Neural progenitor cell (in vitro differentiated cells): ENCODE results near the gene SCYL2. TPM values are rescaled to one million over a fixed set of nuclear protein-coding genes. Genes with fewer than 3 reads are reported as not detected.
"Not testable (repeated sequence)": the region's sequence is repeated elsewhere in the genome, so short reads cannot be mapped to it uniquely, and the experiment has no call there.

Experiments used
- DNase-seq: peaks from one replicate; pipeline ENCODE4 v3.0.0-alpha.2; 2016; ENCODE audit warnings: low spot score
- H2AFZ ChIP-seq: fragments of 200-600 bp; sonication (generic); replicated peaks from 2 replicates; pipeline ENCODE4 v1.6.1; 2016; ENCODE audit warnings: antibody characterized with exemption
- H3F3A ChIP-seq: fragments of 200-600 bp; sonication (generic); 2 replicates; pipeline ENCODE4 v1.6.1; 2016; ENCODE audit warnings: antibody characterized with exemption, low read depth
- H3K27ac ChIP-seq: fragments of 200-600 bp; sonication (generic); 2 replicates; pipeline ENCODE4 v1.5.1; 2016; ENCODE audit warnings: mild to moderate bottlenecking
- H3K27me3 ChIP-seq: fragments of 200-600 bp; sonication (generic); 2 replicates; pipeline ENCODE4 v1.6.1; 2016; ENCODE audit warnings: mild to moderate bottlenecking, moderate library complexity
- H3K36me3 ChIP-seq: fragments of 200-600 bp; sonication (generic); 2 replicates; pipeline ENCODE4 v1.5.1; 2016
- H3K4me1 ChIP-seq: fragments of 200-600 bp; sonication (generic); 2 replicates; pipeline ENCODE4 v1.6.1; 2016; ENCODE audit warnings: mixed run types
- H3K4me2 ChIP-seq: fragments of 200-600 bp; sonication (generic); 2 replicates; pipeline ENCODE4 v1.6.1; 2016
- H3K4me3 ChIP-seq: fragments of 200-600 bp; sonication (generic); 2 replicates; pipeline ENCODE4 v1.5.1; 2016
- H3K79me2 ChIP-seq: fragments of 200-600 bp; sonication (generic); 2 replicates; pipeline ENCODE4 v1.6.1; 2016; ENCODE audit warnings: low read depth
- H3K9ac ChIP-seq: fragments of 200-600 bp; sonication (generic); 2 replicates; pipeline ENCODE4 v1.6.1; 2016
- H3K9me3 ChIP-seq: fragments of 200-600 bp; sonication (generic); 2 replicates; pipeline ENCODE4 v1.5.1; 2016; ENCODE audit warnings: low read depth
- H4K20me1 ChIP-seq: fragments of 200-600 bp; sonication (generic); 2 replicates; pipeline ENCODE4 v1.6.1; 2016; ENCODE audit warnings: low read depth
- H3K27ac Mint-ChIP-seq: 3 replicates; pipeline ENCODE4 v1.8.0; 2021; ENCODE audit warnings: mixed read lengths
- H3K27me3 Mint-ChIP-seq: 2 replicates; pipeline ENCODE4 v1.8.0; 2022; ENCODE audit warnings: low read depth, mild to moderate bottlenecking, inconsistent platforms, moderate library complexity, mixed read lengths; ENCODE audit not compliant: insufficient read depth
- H3K36me3 Mint-ChIP-seq: 3 replicates; pipeline ENCODE4 v1.8.0; 2021; ENCODE audit warnings: mixed read lengths
- H3K4me1 Mint-ChIP-seq: 3 replicates; pipeline ENCODE4 v1.8.0; 2021; ENCODE audit warnings: mixed read lengths
- H3K4me3 Mint-ChIP-seq: 3 replicates; pipeline ENCODE4 v1.8.0; 2021; ENCODE audit warnings: mild to moderate bottlenecking, moderate library complexity, mixed read lengths
- H3K9me3 Mint-ChIP-seq: 3 replicates; pipeline ENCODE4 v1.8.0; 2020; ENCODE audit warnings: mixed read lengths
- EZH2 ChIP-seq: fragments of 200-600 bp; sonication (generic); IDR thresholded peaks from 2 replicates; pipeline ENCODE4 v1.6.1; 2017; ENCODE audit warnings: antibody characterized with exemption, mild to moderate bottlenecking, moderate library complexity
- EZH2phosphoT487 ChIP-seq: fragments of 200-600 bp; sonication (generic); IDR thresholded peaks from 2 replicates; pipeline ENCODE4 v1.6.1; 2017; ENCODE audit warnings: antibody characterized with exemption
- total RNA-seq: library from RNA; depleted of rRNA; stranded (reverse); fragments of >200 nt; gene quantifications from 2 replicates; pipeline ENCODE4 v1.2.3, GENCODE V29; 2015; ENCODE audit warnings: low replicate concordance
- TF ChIP-seq, protein P1 (sequence below): fragments of 200-600 bp; sonication (generic); IDR thresholded peaks from 2 replicates; pipeline ENCODE4 v1.5.1; 2017; ENCODE audit warnings: antibody characterized with exemption, mild to moderate bottlenecking

Gene SCYL2
- total RNA-seq, 1 donor from 2014 or later: 151 TPM

- Histone ChIP-seq H3K27ac (no peak overlapping the region), H3K4me2 (no peak overlapping the region), H3K4me3 (no peak overlapping the region), H3K4me1 (no peaks in the 10 kb centered on the region), H3K79me2 (no peaks in the 10 kb centered on the region), H3K9ac (no peak overlapping the region), H4K20me1 (no peaks in the 10 kb centered on the region), H2AFZ (no peak overlapping the region), H3K36me3 (peaks cover 7% of the 10 kb centered on the region), H3F3A (no peaks in the 10 kb centered on the region), H3K27me3 (no peaks in the 10 kb centered on the region), H3K9me3 (no peaks in the 10 kb centered on the region)
- Mint-ChIP-seq H3K4me3 (no peak overlapping the region), H3K4me1 (no peaks in the 10 kb centered on the region), H3K27me3 (no peaks in the 10 kb centered on the region), H3K36me3 (peaks cover 4% of the 10 kb centered on the region), H3K27ac (no peak overlapping the region), H3K9me3 (no peaks in the 10 kb centered on the region)
- TF ChIP-seq, protein P1, sequence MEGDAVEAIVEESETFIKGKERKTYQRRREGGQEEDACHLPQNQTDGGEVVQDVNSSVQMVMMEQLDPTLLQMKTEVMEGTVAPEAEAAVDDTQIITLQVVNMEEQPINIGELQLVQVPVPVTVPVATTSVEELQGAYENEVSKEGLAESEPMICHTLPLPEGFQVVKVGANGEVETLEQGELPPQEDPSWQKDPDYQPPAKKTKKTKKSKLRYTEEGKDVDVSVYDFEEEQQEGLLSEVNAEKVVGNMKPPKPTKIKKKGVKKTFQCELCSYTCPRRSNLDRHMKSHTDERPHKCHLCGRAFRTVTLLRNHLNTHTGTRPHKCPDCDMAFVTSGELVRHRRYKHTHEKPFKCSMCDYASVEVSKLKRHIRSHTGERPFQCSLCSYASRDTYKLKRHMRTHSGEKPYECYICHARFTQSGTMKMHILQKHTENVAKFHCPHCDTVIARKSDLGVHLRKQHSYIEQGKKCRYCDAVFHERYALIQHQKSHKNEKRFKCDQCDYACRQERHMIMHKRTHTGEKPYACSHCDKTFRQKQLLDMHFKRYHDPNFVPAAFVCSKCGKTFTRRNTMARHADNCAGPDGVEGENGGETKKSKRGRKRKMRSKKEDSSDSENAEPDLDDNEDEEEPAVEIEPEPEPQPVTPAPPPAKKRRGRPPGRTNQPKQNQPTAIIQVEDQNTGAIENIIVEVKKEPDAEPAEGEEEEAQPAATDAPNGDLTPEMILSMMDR: no peak
- TF ChIP-seq EZH2 (no peak), EZH2phosphoT487 (no peak)
- DNase-seq: no peak
Observed at GRCh38 chr12:100225491-100225890, 41.5 kb upstream of the SCYL2 start.

- no peaks in the 10 kb centered on the region for H3K4me1 ChIP-seq
Observed at GRCh38 chr12:100229036-100229635, 37.8 kb upstream of the SCYL2 start.

GRCh38 chr12:100229876-100230275, 37.1 kb upstream of the SCYL2 start:
- no peak overlapping the region for H3K9ac ChIP-seq
- H3K4me2 ChIP-seq: no peak overlapping the region
- TF ChIP-seq, protein P1: no peak
- TF ChIP-seq EZH2phosphoT487 (no peak), EZH2 (no peak)
- no peaks in the 10 kb centered on the region for H3K27me3 ChIP-seq
- H3K4me1 Mint-ChIP-seq: peaks cover 3% of the 10 kb centered on the region
- no peaks in the 10 kb centered on the region for H3K9me3 Mint-ChIP-seq
- H3K79me2 ChIP-seq: no peaks in the 10 kb centered on the region
- H3F3A ChIP-seq: no peaks in the 10 kb centered on the region
- no peaks in the 10 kb centered on the region for H3K9me3 ChIP-seq
- H3K4me3 ChIP-seq: no peak overlapping the region
- H3K36me3 Mint-ChIP-seq: no peaks in the 10 kb centered on the region
- H2AFZ ChIP-seq: no peak overlapping the region
- no peak overlapping the region for H3K4me3 Mint-ChIP-seq
- no peaks in the 10 kb centered on the region for H3K36me3 ChIP-seq
- DNase-seq: no peak
- no peak overlapping the region for H3K27ac ChIP-seq
- no peaks in the 10 kb centered on the region for H3K4me1 ChIP-seq
- H4K20me1 ChIP-seq: no peaks in the 10 kb centered on the region
- H3K27ac Mint-ChIP-seq: no peak overlapping the region
- H3K27me3 Mint-ChIP-seq: no peaks in the 10 kb centered on the region

More at GRCh38 chr12:100229036-100229635, 37.8 kb upstream of the SCYL2 start:
- Mint-ChIP-seq H3K4me3 (no peak overlapping the region), H3K9me3 (no peaks in the 10 kb centered on the region), H3K4me1 (peaks cover under 1% of the 10 kb centered on the region), H3K27me3 (no peaks in the 10 kb centered on the region), H3K27ac (no peak overlapping the region), H3K36me3 (no peaks in the 10 kb centered on the region)
- H2AFZ ChIP-seq: no peak overlapping the region
- H3K79me2 ChIP-seq: no peaks in the 10 kb centered on the region
- H3K9me3 ChIP-seq: no peaks in the 10 kb centered on the region
- no peak for DNase-seq
- no peak overlapping the region for H3K4me2 ChIP-seq
- peaks cover under 1% of the 10 kb centered on the region for H3K36me3 ChIP-seq
- H3F3A ChIP-seq: no peaks in the 10 kb centered on the region
- H3K27ac ChIP-seq: no peak overlapping the region
- H3K9ac ChIP-seq: no peak overlapping the region
- no peaks in the 10 kb centered on the region for H3K27me3 ChIP-seq
- TF ChIP-seq, protein P1: no peak
- TF ChIP-seq EZH2phosphoT487: no peak
- TF ChIP-seq EZH2: no peak
- no peaks in the 10 kb centered on the region for H4K20me1 ChIP-seq
- no peak overlapping the region for H3K4me3 ChIP-seq

GRCh38 chr12:100231873-100232272, 35.1 kb upstream of the SCYL2 start:
- H3K4me2 ChIP-seq, H3F3A ChIP-seq, H3K36me3 ChIP-seq, H3K27me3 Mint-ChIP-seq, H3K9ac ChIP-seq, H3K4me1 ChIP-seq, DNase-seq, H3K27ac Mint-ChIP-seq, H3K36me3 Mint-ChIP-seq, H3K9me3 ChIP-seq, H3K9me3 Mint-ChIP-seq, H4K20me1 ChIP-seq, H3K4me3 ChIP-seq, H3K4me3 Mint-ChIP-seq, H2AFZ ChIP-seq, H3K4me1 Mint-ChIP-seq, H3K27ac ChIP-seq, H3K79me2 ChIP-seq, H3K27me3 ChIP-seq: not testable (repeated sequence)
